HEK293 (cell line): ENCODE data around the gene EML1.

Experiments
- CTCF ChIA-PET: fragments of 350-600 bp; formaldehyde crosslinking; extraction: SDS; loops from one replicate; lab custom pipeline; 2021; ENCODE audit warnings: antibody characterized with exemption; lab: Yijun Ruan, JAX
- POLR2A ChIA-PET: fragments of 300-600 bp; formaldehyde crosslinking; extraction: SDS; loops from one replicate; lab custom pipeline; 2020; ENCODE audit warnings: antibody characterized with exemption, inconsistent platforms; lab: Yijun Ruan, JAX
- H3K27ac ChIP-seq: fragments of 200-500 bp; sonication (Bioruptor generic); 2 replicates; pipeline ENCODE4 v1.5.1; 2014; ENCODE audit warnings: low read depth, low read length, control low read depth, inconsistent platforms; ENCODE audit errors: extremely low read depth
- H3K36me3 ChIP-seq, 2 experiments: fragments of 200-500 bp in 1 of 2; sonication (Bioruptor generic) in 1 of 2; 1 replicate in 1 of 2; 2 replicates in 1 of 2; pipeline ENCODE4 v1.5.1; 2014 to 2017; ENCODE audit warnings: inconsistent platforms in 2 of 2, low read length in 2 of 2; ENCODE audit not compliant: control insufficient read depth in 2 of 2, insufficient read depth in 1 of 2
- H3K4me1 ChIP-seq: fragments of 200-500 bp; sonication (Bioruptor generic); 2 replicates; pipeline ENCODE4 v1.5.1; 2014; ENCODE audit warnings: mild to moderate bottlenecking, low read length, inconsistent platforms; ENCODE audit not compliant: control insufficient read depth, insufficient read depth
- H3K4me3 ChIP-seq: 2 replicates; pipeline ENCODE4 v1.5.1; 2011; ENCODE audit warnings: low read depth, mild to moderate bottlenecking, control low read depth, low read length, moderate library complexity
- H3K9me3 ChIP-seq: fragments of 200-500 bp; sonication (Bioruptor generic); 2 replicates; pipeline ENCODE4 v1.5.1; 2014; ENCODE audit warnings: low read depth, low read length, inconsistent platforms; ENCODE audit not compliant: control insufficient read depth, insufficient read depth
- IKZF3 ChIP-seq: fragments of 450-650 bp; IDR thresholded peaks from 2 replicates; pipeline ENCODE4 v1.5.0; 2018; ENCODE audit warnings: missing biosample characterization, mild to moderate bottlenecking, missing genetic modification characterization, moderate library complexity
- SCRT1 ChIP-seq: fragments of 450-650 bp; formaldehyde crosslinking; IDR thresholded peaks from 2 replicates; pipeline ENCODE4 v1.5.1; 2016; ENCODE audit warnings: missing biosample characterization, missing genetic modification characterization, borderline replicate concordance
- ZBTB48 ChIP-seq: fragments of 450-650 bp; formaldehyde crosslinking; IDR thresholded peaks from 2 replicates; pipeline ENCODE4 v1.5.1; 2016; ENCODE audit warnings: missing biosample characterization, missing genetic modification characterization
- ZBTB8A ChIP-seq: fragments of 450-650 bp; formaldehyde crosslinking; IDR thresholded peaks from 2 replicates; pipeline ENCODE4 v1.5.1; 2016; ENCODE audit warnings: missing biosample characterization, missing genetic modification characterization
- ZNF114 ChIP-seq: fragments of 450-650 bp; formaldehyde crosslinking; IDR thresholded peaks from 2 replicates; pipeline ENCODE4 v1.5.0; 2017; ENCODE audit warnings: missing biosample characterization, missing genetic modification characterization
- ZNF132 ChIP-seq: fragments of 450-650 bp; formaldehyde crosslinking; IDR thresholded peaks from 2 replicates; pipeline ENCODE4 v1.5.1; 2017; ENCODE audit warnings: missing biosample characterization, missing genetic modification characterization, borderline replicate concordance
- ZNF140 ChIP-seq: fragments of 450-650 bp; formaldehyde crosslinking; IDR thresholded peaks from 2 replicates; pipeline ENCODE4 v1.5.1; 2016; ENCODE audit warnings: missing biosample characterization, missing genetic modification characterization
- ZNF24 ChIP-seq: fragments of 450-650 bp; formaldehyde crosslinking; IDR thresholded peaks from 2 replicates; pipeline ENCODE4 v1.5.1; 2016; ENCODE audit warnings: missing biosample characterization, missing genetic modification characterization
- ZNF423 ChIP-seq: fragments of 450-650 bp; formaldehyde crosslinking; IDR thresholded peaks from 2 replicates; pipeline ENCODE4 v1.5.1; 2016; ENCODE audit warnings: missing biosample characterization, missing genetic modification characterization
- ZNF473 ChIP-seq: fragments of 450-650 bp; formaldehyde crosslinking; IDR thresholded peaks from 2 replicates; pipeline ENCODE4 v1.5.1; 2017; ENCODE audit warnings: missing biosample characterization, missing genetic modification characterization
- ZNF544 ChIP-seq: fragments of 450-650 bp; formaldehyde crosslinking; IDR thresholded peaks from 2 replicates; pipeline ENCODE4 v1.5.0; 2017; ENCODE audit warnings: missing biosample characterization, missing genetic modification characterization
- ZNF610 ChIP-seq: fragments of 450-650 bp; formaldehyde crosslinking; IDR thresholded peaks from 2 replicates; pipeline ENCODE4 v1.5.1; 2016; ENCODE audit warnings: missing biosample characterization, missing genetic modification characterization, borderline replicate concordance
- ZNF660 ChIP-seq: fragments of 450-650 bp; IDR thresholded peaks from 2 replicates; pipeline ENCODE4 v1.5.1; 2018; ENCODE audit warnings: missing biosample characterization, mild to moderate bottlenecking, missing genetic modification characterization
- ZNF677 ChIP-seq: fragments of 450-650 bp; IDR thresholded peaks from 2 replicates; pipeline ENCODE4 v1.5.0; 2018; ENCODE audit warnings: missing biosample characterization, mild to moderate bottlenecking, missing genetic modification characterization, moderate library complexity
- ZNF785 ChIP-seq: fragments of 450-650 bp; formaldehyde crosslinking; IDR thresholded peaks from 2 replicates; pipeline ENCODE4 v1.5.1; 2016; ENCODE audit warnings: missing biosample characterization, missing genetic modification characterization
- ZSCAN30 ChIP-seq: fragments of 450-650 bp; IDR thresholded peaks from 2 replicates; pipeline ENCODE4 v1.5.1; 2018; ENCODE audit warnings: missing biosample characterization, mild to moderate bottlenecking, missing genetic modification characterization, moderate library complexity
- TF ChIP-seq, protein P1 (sequence below): fragments of 450-650 bp; formaldehyde crosslinking; conservative IDR thresholded peaks from 2 replicates; pipeline ENCODE4 v1.5.1; 2016; ENCODE audit warnings: low read depth, missing biosample characterization, missing genetic modification characterization
- TF ChIP-seq, protein P2 (sequence below): fragments of 450-650 bp; formaldehyde crosslinking; IDR thresholded peaks from 2 replicates; pipeline ENCODE4; 2016; ENCODE audit warnings: missing biosample characterization, missing genetic modification characterization
- TF ChIP-seq, protein P3 (sequence below): fragments of 450-650 bp; formaldehyde crosslinking; IDR thresholded peaks from 2 replicates; pipeline ENCODE4 v1.5.1; 2016; ENCODE audit warnings: missing biosample characterization, missing genetic modification characterization, low read depth
- TF ChIP-seq, protein P4 (sequence below): fragments of 450-650 bp; formaldehyde crosslinking; IDR thresholded peaks from 2 replicates; pipeline ENCODE4 v1.5.1; 2017; ENCODE audit warnings: missing biosample characterization, missing genetic modification characterization

EML1 gene

DNA sequence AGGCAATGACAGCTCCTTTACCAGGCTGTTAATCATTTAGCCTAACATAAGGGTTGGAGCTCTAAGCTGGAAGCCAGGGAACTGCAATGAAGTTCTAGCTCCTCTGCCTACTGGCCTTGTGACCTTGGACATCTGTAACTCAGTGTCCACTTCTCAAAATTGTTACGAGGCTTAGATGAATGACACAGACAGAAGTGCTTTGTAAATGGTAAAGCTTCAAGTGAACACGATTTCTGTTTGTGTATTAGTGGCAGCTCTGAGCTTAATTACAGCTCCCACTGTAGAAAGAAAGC lies 122.8 kb downstream of the EML1 start:
- Histone ChIP-seq H3K36me3 (peaks cover 11 to 56% of the 10 kb centered on the region in 2 experiments; a peak in 2 of 3 replicates), H3K4me1 (no peaks in the 10 kb centered on the region), H3K4me3 (no peak overlapping the region), H3K27ac (no peak overlapping the region), H3K9me3 (no peaks in the 10 kb centered on the region)
- ChIA-PET POLR2A (no interaction called here), CTCF (no interaction called here)
- TF ChIP-seq SCRT1 (tag by site-specific recombination) (no peak), ZSCAN30 (tag by site-specific recombination) (no peak), ZNF140 (tag by site-specific recombination) (no peak), ZNF473 (no peak), IKZF3 (tag by site-specific recombination) (no peak), ZNF544 (no peak), ZNF132 (tag by site-specific recombination) (no peak)
- TF ChIP-seq, protein P1, sequence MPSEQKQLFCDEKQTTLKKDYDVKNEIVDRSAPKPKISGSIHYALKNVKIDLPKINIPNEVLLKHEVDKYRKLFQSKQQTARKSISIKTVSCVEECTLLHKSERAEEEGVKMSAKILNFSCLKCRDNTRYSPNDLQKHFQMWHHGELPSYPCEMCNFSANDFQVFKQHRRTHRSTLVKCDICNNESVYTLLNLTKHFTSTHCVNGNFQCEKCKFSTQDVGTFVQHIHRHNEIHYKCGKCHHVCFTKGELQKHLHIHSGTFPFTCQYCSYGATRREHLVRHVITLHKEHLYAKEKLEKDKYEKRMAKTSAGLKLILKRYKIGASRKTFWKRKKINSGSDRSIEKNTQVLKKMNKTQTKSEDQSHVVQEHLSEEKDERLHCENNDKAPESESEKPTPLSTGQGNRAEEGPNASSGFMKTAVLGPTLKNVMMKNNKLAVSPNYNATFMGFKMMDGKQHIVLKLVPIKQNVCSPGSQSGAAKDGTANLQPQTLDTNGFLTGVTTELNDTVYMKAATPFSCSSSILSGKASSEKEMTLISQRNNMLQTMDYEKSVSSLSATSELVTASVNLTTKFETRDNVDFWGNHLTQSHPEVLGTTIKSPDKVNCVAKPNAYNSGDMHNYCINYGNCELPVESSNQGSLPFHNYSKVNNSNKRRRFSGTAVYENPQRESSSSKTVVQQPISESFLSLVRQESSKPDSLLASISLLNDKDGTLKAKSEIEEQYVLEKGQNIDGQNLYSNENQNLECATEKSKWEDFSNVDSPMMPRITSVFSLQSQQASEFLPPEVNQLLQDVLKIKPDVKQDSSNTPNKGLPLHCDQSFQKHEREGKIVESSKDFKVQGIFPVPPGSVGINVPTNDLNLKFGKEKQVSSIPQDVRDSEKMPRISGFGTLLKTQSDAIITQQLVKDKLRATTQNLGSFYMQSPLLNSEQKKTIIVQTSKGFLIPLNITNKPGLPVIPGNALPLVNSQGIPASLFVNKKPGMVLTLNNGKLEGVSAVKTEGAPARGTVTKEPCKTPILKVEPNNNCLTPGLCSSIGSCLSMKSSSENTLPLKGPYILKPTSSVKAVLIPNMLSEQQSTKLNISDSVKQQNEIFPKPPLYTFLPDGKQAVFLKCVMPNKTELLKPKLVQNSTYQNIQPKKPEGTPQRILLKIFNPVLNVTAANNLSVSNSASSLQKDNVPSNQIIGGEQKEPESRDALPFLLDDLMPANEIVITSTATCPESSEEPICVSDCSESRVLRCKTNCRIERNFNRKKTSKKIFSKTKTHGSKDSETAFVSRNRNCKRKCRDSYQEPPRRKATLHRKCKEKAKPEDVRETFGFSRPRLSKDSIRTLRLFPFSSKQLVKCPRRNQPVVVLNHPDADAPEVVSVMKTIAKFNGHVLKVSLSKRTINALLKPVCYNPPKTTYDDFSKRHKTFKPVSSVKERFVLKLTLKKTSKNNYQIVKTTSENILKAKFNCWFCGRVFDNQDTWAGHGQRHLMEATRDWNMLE (tag by site-specific recombination): no peak

DNA sequence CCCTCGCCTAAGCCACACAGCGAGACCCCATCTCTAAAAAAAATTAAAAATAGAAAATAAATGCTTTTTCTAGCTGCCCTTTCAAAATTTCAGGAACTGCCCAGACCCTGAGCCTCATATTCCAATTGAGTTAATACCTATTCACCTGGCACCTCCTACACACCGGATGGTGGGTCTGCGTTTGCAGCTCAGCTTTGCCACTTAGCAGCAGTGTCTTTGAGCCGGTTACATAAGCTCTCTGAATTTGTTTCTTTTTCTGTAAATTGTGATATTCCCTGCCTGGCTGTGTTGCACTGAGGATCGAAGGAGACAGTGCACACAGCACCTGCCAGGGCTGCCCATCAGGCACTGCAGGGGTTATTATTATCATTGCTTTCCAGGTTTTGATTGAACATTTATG lies 125.6 kb downstream of the EML1 start:
- H3K4me3 ChIP-seq: no peak overlapping the region
- peaks cover 17 to 59% of the 10 kb centered on the region in 2 experiments; a peak in 2 of 3 replicates for H3K36me3 ChIP-seq
- H3K9me3 ChIP-seq: no peaks in the 10 kb centered on the region
- ChIA-PET POLR2A (interaction anchor here (0.6 kb wide), 1 partner anchor 421 kb away, joined by 3 read pairs; no protein-coding TSS in a partner anchor), CTCF (interaction anchor here (1.2 kb wide), 1 partner anchor 28 kb away, joined by 3 read pairs; no protein-coding TSS in a partner anchor)
- TF ChIP-seq, protein P2, sequence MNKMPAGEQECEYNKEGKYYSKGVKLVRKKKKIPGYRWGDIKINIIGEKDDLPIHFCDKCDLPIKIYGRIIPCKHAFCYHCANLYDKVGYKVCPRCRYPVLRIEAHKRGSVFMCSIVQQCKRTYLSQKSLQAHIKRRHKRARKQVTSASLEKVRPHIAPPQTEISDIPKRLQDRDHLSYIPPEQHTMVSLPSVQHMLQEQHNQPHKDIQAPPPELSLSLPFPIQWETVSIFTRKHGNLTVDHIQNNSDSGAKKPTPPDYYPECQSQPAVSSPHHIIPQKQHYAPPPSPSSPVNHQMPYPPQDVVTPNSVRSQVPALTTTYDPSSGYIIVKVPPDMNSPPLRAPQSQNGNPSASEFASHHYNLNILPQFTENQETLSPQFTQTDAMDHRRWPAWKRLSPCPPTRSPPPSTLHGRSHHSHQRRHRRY (tag by site-specific recombination): no peak
- no peak for TF ChIP-seq ZNF677 (tag by site-specific recombination)
- TF ChIP-seq, protein P3, sequence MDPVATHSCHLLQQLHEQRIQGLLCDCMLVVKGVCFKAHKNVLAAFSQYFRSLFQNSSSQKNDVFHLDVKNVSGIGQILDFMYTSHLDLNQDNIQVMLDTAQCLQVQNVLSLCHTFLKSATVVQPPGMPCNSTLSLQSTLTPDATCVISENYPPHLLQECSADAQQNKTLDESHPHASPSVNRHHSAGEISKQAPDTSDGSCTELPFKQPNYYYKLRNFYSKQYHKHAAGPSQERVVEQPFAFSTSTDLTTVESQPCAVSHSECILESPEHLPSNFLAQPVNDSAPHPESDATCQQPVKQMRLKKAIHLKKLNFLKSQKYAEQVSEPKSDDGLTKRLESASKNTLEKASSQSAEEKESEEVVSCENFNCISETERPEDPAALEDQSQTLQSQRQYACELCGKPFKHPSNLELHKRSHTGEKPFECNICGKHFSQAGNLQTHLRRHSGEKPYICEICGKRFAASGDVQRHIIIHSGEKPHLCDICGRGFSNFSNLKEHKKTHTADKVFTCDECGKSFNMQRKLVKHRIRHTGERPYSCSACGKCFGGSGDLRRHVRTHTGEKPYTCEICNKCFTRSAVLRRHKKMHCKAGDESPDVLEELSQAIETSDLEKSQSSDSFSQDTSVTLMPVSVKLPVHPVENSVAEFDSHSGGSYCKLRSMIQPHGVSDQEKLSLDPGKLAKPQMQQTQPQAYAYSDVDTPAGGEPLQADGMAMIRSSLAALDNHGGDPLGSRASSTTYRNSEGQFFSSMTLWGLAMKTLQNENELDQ (tag by site-specific recombination): no peak
- H3K27ac ChIP-seq: no peak overlapping the region
- no peaks in the 10 kb centered on the region for H3K4me1 ChIP-seq

DNA sequence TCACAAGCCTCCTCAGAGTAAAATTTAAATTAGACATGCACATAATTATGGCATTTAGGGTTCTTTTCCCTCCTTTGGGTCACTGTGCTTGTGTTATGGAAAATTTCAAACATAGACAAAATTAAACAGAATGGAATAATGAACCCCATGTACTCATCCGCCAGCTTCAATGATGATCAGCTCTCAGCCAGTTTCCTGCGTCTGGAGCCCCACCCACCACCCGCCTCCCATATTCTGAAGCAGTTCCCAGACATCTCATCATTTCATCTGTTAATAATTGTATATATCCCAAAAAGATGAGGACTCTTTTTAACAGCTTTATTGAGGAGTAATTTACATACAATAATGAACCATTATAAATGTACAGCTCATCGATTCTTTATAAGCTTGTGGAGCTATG lies 128.2 kb downstream of the EML1 start:
- Histone ChIP-seq H3K4me3 (no peak overlapping the region), H3K4me1 (no peaks in the 10 kb centered on the region), H3K36me3 (peaks cover 17 to 43% of the 10 kb centered on the region in 2 experiments; a peak in 2 of 3 replicates), H3K27ac (no peak overlapping the region), H3K9me3 (no peaks in the 10 kb centered on the region)
- ChIA-PET POLR2A (interaction anchor here (0.6 kb wide), 1 partner anchor 1839 kb away, joined by 3 read pairs; no protein-coding TSS in a partner anchor), CTCF (interaction anchor here (1.1 to 1.5 kb wide), 2 partner anchors 25 to 239 kb away, joined by 3 to 4 read pairs; no protein-coding TSS in a partner anchor)
- no peak for TF ChIP-seq ZBTB8A (tag by site-specific recombination)
- no peak for TF ChIP-seq ZNF660 (tag by site-specific recombination)
- TF ChIP-seq ZNF785 (tag by site-specific recombination): no peak
- no peak for TF ChIP-seq ZNF114
- no peak for TF ChIP-seq ZNF423
- no peak for TF ChIP-seq ZNF610 (tag by site-specific recombination)
- TF ChIP-seq ZNF24 (tag by site-specific recombination): no peak
- TF ChIP-seq ZBTB48 (tag by site-specific recombination): no peak
- TF ChIP-seq, protein P3 (tag by site-specific recombination): no peak
- TF ChIP-seq, protein P4, sequence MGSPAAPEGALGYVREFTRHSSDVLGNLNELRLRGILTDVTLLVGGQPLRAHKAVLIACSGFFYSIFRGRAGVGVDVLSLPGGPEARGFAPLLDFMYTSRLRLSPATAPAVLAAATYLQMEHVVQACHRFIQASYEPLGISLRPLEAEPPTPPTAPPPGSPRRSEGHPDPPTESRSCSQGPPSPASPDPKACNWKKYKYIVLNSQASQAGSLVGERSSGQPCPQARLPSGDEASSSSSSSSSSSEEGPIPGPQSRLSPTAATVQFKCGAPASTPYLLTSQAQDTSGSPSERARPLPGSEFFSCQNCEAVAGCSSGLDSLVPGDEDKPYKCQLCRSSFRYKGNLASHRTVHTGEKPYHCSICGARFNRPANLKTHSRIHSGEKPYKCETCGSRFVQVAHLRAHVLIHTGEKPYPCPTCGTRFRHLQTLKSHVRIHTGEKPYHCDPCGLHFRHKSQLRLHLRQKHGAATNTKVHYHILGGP (tag by site-specific recombination): no peak
